ENCODE measurements around the gene POLG. TPM values are rescaled to one million over a fixed set of nuclear protein-coding genes. Genes with fewer than 3 reads are reported as not detected.

Gene POLG
- total RNA-seq, 1 donor from 2014 or later: 50.3 TPM

GRCh38 chr15:89307791-89308190, 26.8 kb downstream of the POLG start:
- Histone ChIP-seq H3K4me1 (no peaks in the 10 kb centered on the region), H3K9me3 (no peaks in the 10 kb centered on the region), H3K27me3 (no peaks in the 10 kb centered on the region), H3K36me3 (no peaks in the 10 kb centered on the region), H3K27ac (no peak overlapping the region), H3K4me3 (no peak overlapping the region)
- intact Hi-C loops (cut with DNase I): no loop called here
- no peak for DNase-seq (ENCODE audit: extremely low spot score in 2 of 2)
- no peak for TF ChIP-seq POLR2A (IDR thresholded peaks at IDR 0.05)
- TF ChIP-seq CTCF (IDR thresholded peaks at IDR 0.05): no peak
- TF ChIP-seq POLR2AphosphoS5 (IDR thresholded peaks at IDR 0.05; ENCODE audit: insufficient read depth in 1 of 2, low read depth in 1 of 2): no peak

- Histone ChIP-seq H3K4me3 (no peak overlapping the region), H3K36me3 (no peaks in the 10 kb centered on the region), H3K27me3 (no peaks in the 10 kb centered on the region), H3K27ac (no peak overlapping the region), H3K4me1 (no peaks in the 10 kb centered on the region), H3K9me3 (no peaks in the 10 kb centered on the region)
- TF ChIP-seq POLR2A (IDR thresholded peaks at IDR 0.05): no peak
- no peak for TF ChIP-seq POLR2AphosphoS5 (IDR thresholded peaks at IDR 0.05; ENCODE audit: insufficient read depth in 1 of 2, low read depth in 1 of 2)
- TF ChIP-seq CTCF (IDR thresholded peaks at IDR 0.05): no peak
- no peak for DNase-seq (ENCODE audit: extremely low spot score in 2 of 2)
- intact Hi-C loops (cut with DNase I): no loop called here
These were observed 27.5 kb downstream of the POLG start for GRCh38 chr15:89307046-89307587.

GRCh38 chr15:89305395-89305794, 29.2 kb downstream of the POLG start:
- Histone ChIP-seq H3K27me3 (no peaks in the 10 kb centered on the region), H3K36me3 (no peaks in the 10 kb centered on the region), H3K4me1 (no peaks in the 10 kb centered on the region), H3K27ac (no peak overlapping the region), H3K9me3 (no peaks in the 10 kb centered on the region), H3K4me3 (no peak overlapping the region)
- intact Hi-C loops (cut with DNase I): no loop called here
- no peak for DNase-seq (ENCODE audit: extremely low spot score in 2 of 2)
- TF ChIP-seq CTCF (IDR thresholded peaks at IDR 0.05): no peak
- no peak for TF ChIP-seq POLR2A (IDR thresholded peaks at IDR 0.05)
- no peak for TF ChIP-seq POLR2AphosphoS5 (IDR thresholded peaks at IDR 0.05; ENCODE audit: insufficient read depth in 1 of 2, low read depth in 1 of 2)

- Histone ChIP-seq H3K4me1 (no peaks in the 10 kb centered on the region), H3K4me3 (no peak overlapping the region), H3K27ac (no peak overlapping the region), H3K36me3 (no peaks in the 10 kb centered on the region), H3K9me3 (no peaks in the 10 kb centered on the region), H3K27me3 (no peaks in the 10 kb centered on the region)
- intact Hi-C loops (cut with DNase I): no loop called here
- DNase-seq (ENCODE audit: extremely low spot score in 2 of 2): no peak
- TF ChIP-seq POLR2A (IDR thresholded peaks at IDR 0.05) (no peak), CTCF (IDR thresholded peaks at IDR 0.05) (no peak), POLR2AphosphoS5 (IDR thresholded peaks at IDR 0.05; ENCODE audit: insufficient read depth in 1 of 2, low read depth in 1 of 2) (no peak)
These were observed 30.6 kb downstream of the POLG start for GRCh38 chr15:89303986-89304385.

GRCh38 chr15:89301304-89302089, 33.1 kb downstream of the POLG start:
- Histone ChIP-seq H3K4me3 (no peak overlapping the region), H3K27ac (no peak overlapping the region), H3K36me3 (no peaks in the 10 kb centered on the region), H3K27me3 (no peaks in the 10 kb centered on the region), H3K9me3 (no peaks in the 10 kb centered on the region), H3K4me1 (no peaks in the 10 kb centered on the region)
- TF ChIP-seq POLR2A (IDR thresholded peaks at IDR 0.05) (no peak), POLR2AphosphoS5 (IDR thresholded peaks at IDR 0.05; ENCODE audit: insufficient read depth in 1 of 2, low read depth in 1 of 2) (no peak), CTCF (IDR thresholded peaks at IDR 0.05) (no peak)
- intact Hi-C loops (cut with DNase I): no loop called here
- no peak for DNase-seq (ENCODE audit: extremely low spot score in 2 of 2)
